Thyroid gland (tissue), 4 donors: ENCODE results near the gene SYTL2.

ENCODE experiments used
- POLR2A ChIP-seq, 2 donors: fragments of 450-650 bp; IDR thresholded peaks; one replicate each; pipeline ENCODE4 v1.6.1; 2017; ENCODE audit warnings: antibody characterized with exemption in 2 of 2, mild to moderate bottlenecking in 2 of 2, moderate library complexity in 1 of 2
- TF ChIP-seq, protein P1 (sequence below), 6 experiments: fragments of 200-600 bp in 3 of 6; fragments of 450-650 bp in 3 of 6; sonication (generic) in 3 of 6; IDR thresholded peaks; one replicate each; pipeline ENCODE4 v1.5.1; 2016 to 2019; ENCODE audit warnings: antibody characterized with exemption in 6 of 6, mild to moderate bottlenecking in 2 of 6, inconsistent platforms in 1 of 6, moderate library complexity in 1 of 6

DNA sequence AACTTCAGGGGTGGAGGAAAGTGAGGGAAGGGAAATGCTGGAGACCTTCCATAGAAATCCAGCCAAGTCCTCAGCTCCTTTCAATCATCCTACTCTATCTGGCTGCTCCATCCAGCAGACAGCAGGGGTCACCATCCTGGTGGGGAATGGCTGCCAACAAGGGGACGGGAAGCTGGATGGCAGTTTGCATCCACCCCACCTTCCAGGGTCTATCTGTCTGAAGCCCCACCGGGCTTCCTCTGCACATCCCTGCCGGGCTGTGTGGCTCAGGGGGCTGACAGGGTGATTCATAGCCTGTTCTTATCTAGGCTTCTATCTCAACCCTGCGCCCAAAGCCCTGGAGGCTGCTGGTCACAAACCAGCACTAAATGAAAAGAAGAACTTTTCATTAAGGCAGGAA lies 1.1 kb downstream of the SYTL2 start:
- TF ChIP-seq, protein P1, sequence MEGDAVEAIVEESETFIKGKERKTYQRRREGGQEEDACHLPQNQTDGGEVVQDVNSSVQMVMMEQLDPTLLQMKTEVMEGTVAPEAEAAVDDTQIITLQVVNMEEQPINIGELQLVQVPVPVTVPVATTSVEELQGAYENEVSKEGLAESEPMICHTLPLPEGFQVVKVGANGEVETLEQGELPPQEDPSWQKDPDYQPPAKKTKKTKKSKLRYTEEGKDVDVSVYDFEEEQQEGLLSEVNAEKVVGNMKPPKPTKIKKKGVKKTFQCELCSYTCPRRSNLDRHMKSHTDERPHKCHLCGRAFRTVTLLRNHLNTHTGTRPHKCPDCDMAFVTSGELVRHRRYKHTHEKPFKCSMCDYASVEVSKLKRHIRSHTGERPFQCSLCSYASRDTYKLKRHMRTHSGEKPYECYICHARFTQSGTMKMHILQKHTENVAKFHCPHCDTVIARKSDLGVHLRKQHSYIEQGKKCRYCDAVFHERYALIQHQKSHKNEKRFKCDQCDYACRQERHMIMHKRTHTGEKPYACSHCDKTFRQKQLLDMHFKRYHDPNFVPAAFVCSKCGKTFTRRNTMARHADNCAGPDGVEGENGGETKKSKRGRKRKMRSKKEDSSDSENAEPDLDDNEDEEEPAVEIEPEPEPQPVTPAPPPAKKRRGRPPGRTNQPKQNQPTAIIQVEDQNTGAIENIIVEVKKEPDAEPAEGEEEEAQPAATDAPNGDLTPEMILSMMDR (IDR thresholded peaks at IDR 0.05) = peak in 1 of 6 experiments; percentile 23
- TF ChIP-seq POLR2A (IDR thresholded peaks at IDR 0.05) = no peak
